ENCODE data around the gene KCNV2. TPM values are rescaled to one million over a fixed set of nuclear protein-coding genes. Genes with fewer than 3 reads are reported as not detected.
"Not testable (repeated sequence)": the region's sequence is repeated elsewhere in the genome, so short reads cannot be mapped to it uniquely, and the experiment has no call there.

The KCNV2 gene
- total and polyA plus RNA-seq, 10 donors = not detected

DNA sequence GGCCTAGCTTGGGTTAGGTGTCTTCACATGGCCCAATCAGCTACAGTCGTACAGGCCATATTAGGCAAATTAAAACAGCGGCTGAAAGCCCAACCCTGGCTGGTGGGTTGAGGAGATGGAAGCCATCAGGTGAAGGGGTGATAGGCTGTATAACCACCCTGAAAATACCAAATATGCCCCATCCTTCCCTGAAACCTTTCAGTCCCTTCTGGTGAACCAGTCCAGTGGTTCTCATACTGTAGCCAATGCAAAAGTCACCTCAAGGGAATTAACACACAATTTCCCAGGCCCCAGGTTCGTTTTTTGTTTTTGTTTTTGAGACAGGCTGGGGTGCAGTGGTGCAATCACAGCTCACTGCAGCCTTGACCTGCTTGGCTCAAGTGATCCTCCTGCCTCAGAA, 19.8 kb upstream of the KCNV2 start:
- Histone ChIP-seq H3K4me3 (no peak overlapping the region), H3K27ac (no peak overlapping the region), H3K36me3 (no peaks in the 10 kb centered on the region), H3K27me3 (replicated peaks in 1 of 7) (no peaks in the 10 kb centered on the region), H3K4me1 (no peaks in the 10 kb centered on the region), H3K9me3 (no peaks in the 10 kb centered on the region)
- TF ChIP-seq POLR2A (IDR thresholded peaks at IDR 0.05) (no peak), POLR2AphosphoS5 (IDR thresholded peaks at IDR 0.05) (no peak)
- TF ChIP-seq, protein P1, sequence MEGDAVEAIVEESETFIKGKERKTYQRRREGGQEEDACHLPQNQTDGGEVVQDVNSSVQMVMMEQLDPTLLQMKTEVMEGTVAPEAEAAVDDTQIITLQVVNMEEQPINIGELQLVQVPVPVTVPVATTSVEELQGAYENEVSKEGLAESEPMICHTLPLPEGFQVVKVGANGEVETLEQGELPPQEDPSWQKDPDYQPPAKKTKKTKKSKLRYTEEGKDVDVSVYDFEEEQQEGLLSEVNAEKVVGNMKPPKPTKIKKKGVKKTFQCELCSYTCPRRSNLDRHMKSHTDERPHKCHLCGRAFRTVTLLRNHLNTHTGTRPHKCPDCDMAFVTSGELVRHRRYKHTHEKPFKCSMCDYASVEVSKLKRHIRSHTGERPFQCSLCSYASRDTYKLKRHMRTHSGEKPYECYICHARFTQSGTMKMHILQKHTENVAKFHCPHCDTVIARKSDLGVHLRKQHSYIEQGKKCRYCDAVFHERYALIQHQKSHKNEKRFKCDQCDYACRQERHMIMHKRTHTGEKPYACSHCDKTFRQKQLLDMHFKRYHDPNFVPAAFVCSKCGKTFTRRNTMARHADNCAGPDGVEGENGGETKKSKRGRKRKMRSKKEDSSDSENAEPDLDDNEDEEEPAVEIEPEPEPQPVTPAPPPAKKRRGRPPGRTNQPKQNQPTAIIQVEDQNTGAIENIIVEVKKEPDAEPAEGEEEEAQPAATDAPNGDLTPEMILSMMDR (IDR thresholded peaks at IDR 0.05 in 8 of 11, conservative IDR thresholded peaks at IDR 0.05 in 3 of 11) = no peak
- intact Hi-C loops (cut with DNase I; ENCODE audit: low total_unique reads) = no loop called here
- no peak for DNase-seq
- WGBS, 5 donors = 70 to 85% (median 81%) methylated on average over 3 of the region's 3 CpGs

DNA sequence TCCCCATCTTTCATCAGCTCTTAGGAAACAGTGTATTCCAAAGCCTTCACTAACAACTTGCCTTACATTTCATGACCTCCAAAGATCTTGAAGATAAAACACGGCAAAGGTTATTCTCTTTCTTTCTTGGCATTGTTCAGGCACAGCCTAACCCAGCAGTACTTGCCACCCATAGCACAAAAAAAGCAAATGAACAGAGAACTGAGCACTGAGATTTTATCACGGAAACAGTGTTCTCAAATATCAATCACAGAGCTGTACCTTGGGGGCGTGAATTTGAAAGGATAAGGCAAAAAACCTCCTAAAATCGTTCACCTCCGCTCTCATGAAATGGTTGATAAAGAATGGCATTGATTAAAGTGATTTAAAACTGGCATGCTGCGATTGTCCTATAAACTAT, 16.9 kb upstream of the KCNV2 start:
- Histone ChIP-seq H3K4me3 (no peak overlapping the region), H3K27ac (no peak overlapping the region), H3K27me3 (replicated peaks in 1 of 7) (no peaks in the 10 kb centered on the region), H3K9me3 (no peaks in the 10 kb centered on the region), H3K36me3 (no peaks in the 10 kb centered on the region), H3K4me1 (no peaks in the 10 kb centered on the region)
- TF ChIP-seq POLR2A (IDR thresholded peaks at IDR 0.05) (no peak), POLR2AphosphoS5 (IDR thresholded peaks at IDR 0.05) (no peak)
- TF ChIP-seq, protein P1 (IDR thresholded peaks at IDR 0.05 in 8 of 11, conservative IDR thresholded peaks at IDR 0.05 in 3 of 11) = no peak
- DNase-seq = no peak
- intact Hi-C loops (cut with DNase I; ENCODE audit: low total_unique reads) = no loop called here
- WGBS, 5 donors = 82 to 89% (median 88%) methylated on average over 6 of the region's 6 CpGs

DNA sequence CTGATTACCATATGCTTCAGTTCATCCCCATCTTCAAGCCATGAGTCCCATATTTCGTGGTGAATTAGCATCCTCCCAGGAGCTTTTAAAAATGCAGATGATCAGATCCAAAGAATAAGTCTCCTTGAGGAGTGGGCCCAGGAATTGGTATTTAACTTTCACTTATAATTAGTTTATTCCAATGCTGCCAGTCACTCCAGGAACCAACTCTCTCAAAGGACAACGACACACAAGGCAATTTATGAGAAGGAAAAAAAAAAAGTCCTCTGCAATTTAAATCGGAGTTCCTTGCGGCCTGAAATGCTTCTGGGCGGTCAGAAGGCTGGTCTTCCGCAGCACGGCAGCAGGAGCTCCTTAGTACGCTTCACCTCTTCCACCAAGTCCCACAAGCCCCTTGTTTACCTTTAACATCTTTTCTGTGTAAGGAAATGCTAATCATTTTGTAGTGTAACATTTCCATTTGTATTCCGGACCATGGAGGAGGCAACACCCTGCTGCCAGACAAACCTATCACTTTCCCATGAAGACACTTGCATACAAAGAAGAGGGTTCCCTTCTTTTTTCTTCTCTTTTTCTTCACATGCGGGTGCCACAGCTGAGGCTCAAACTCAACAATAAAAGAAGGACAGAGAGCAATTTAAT, 16.3 kb upstream of the KCNV2 start:
- WGBS, 5 donors = 79 to 97% (median 90%) methylated on average over 10 of the region's 10 CpGs
- TF ChIP-seq POLR2AphosphoS5 (IDR thresholded peaks at IDR 0.05) (no peak), POLR2A (IDR thresholded peaks at IDR 0.05) (no peak)
- TF ChIP-seq, protein P1 (IDR thresholded peaks at IDR 0.05 in 8 of 11, conservative IDR thresholded peaks at IDR 0.05 in 3 of 11) = no peak
- no peaks in the 10 kb centered on the region for H3K4me1 ChIP-seq
- H3K4me3 ChIP-seq = no peak overlapping the region
- no peak for DNase-seq
- intact Hi-C loops (cut with DNase I; ENCODE audit: low total_unique reads) = no loop called here
- no peaks in the 10 kb centered on the region for H3K27me3 ChIP-seq (replicated peaks in 1 of 7)
- H3K9me3 ChIP-seq = no peaks in the 10 kb centered on the region
- no peaks in the 10 kb centered on the region for H3K36me3 ChIP-seq
- no peak overlapping the region for H3K27ac ChIP-seq

DNA sequence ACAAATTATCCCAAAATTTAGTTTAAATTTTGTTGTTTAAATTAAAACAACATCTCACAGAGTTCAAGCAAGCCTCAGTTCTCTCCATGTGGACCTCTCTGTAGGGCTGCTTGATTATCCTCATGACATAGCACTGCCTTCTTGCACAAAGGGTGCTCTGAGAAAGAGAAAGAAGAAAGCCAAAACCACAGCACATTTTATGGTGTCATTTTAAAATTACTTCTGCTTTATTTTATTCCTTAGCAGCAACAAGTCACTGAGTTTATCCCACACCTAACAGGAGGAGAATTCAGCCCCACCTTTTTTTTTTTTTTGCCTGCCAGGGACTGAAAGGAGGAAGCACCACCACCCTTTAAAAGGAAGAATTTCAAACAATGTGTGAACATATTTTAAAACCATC, 12.8 kb upstream of the KCNV2 start:
- H3K4me1 ChIP-seq = no peaks in the 10 kb centered on the region
- H3K27ac ChIP-seq = no peak overlapping the region
- DNase-seq = no peak
- no peaks in the 10 kb centered on the region for H3K27me3 ChIP-seq (replicated peaks in 1 of 7)
- intact Hi-C loops (cut with DNase I; ENCODE audit: low total_unique reads) = no loop called here
- no peak overlapping the region for H3K4me3 ChIP-seq
- TF ChIP-seq POLR2A (IDR thresholded peaks at IDR 0.05) (no peak), POLR2AphosphoS5 (IDR thresholded peaks at IDR 0.05) (no peak)
- TF ChIP-seq, protein P1 (IDR thresholded peaks at IDR 0.05 in 8 of 11, conservative IDR thresholded peaks at IDR 0.05 in 3 of 11) = no peak
- no peaks in the 10 kb centered on the region for H3K9me3 ChIP-seq
- no peaks in the 10 kb centered on the region for H3K36me3 ChIP-seq

DNA sequence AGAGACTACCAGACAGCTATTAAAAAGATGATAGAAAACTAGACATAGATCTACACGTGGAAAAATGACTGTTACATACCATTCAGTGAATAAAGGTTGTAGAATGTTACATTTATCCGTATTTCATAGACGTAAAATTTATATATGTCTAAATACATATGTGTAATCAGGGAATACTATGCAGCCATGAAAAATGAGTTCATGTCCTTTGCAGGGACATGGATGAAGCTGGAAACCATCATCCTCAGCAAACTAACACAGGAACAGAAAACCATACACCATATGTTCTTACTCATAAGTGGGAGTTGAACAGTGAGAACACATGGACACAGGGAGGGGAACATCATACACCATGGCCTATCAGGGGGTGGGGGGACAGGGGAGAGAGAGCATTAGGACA, 10.1 kb upstream of the KCNV2 start:
- H3K4me1 ChIP-seq; DNase-seq; H3K27me3 ChIP-seq (replicated peaks in 1 of 7); intact Hi-C loops (cut with DNase I; ENCODE audit: low total_unique reads); H3K36me3 ChIP-seq; H3K4me3 ChIP-seq; H3K9me3 ChIP-seq; H3K27ac ChIP-seq: not testable (repeated sequence)
- 90 to 97% (median 96%) methylated on average over 3 of the region's 3 CpGs for WGBS, 5 donors
